HepG2 (cell line): ENCODE results near the gene UGT1A7. TPM values are rescaled to one million over a fixed set of nuclear protein-coding genes. Genes with fewer than 3 reads are reported as not detected.

Experiments
- FOSL2 ChIP-seq: sonication (generic); formaldehyde crosslinking; IDR thresholded peaks from 2 replicates; pipeline ENCODE4 v1.4.0; 2020; ENCODE audit warnings: missing genetic modification reagents
- HMGA1 ChIP-seq: sonication (generic); formaldehyde crosslinking; conservative IDR thresholded peaks from 2 replicates; pipeline ENCODE4 v1.4.0; 2020; ENCODE audit warnings: missing genetic modification reagents
- MIER3 ChIP-seq: IDR thresholded peaks from 2 replicates; pipeline ENCODE4 v1.6.1; 2016; ENCODE audit warnings: missing compliant biosample characterization, borderline replicate concordance
- PHF21A ChIP-seq: sonication (generic); formaldehyde crosslinking; IDR thresholded peaks from 2 replicates; pipeline ENCODE4 v1.5.0; 2020; ENCODE audit warnings: mild to moderate bottlenecking, missing genetic modification reagents
- POLR2AphosphoS2 ChIP-seq: IDR thresholded peaks from 2 replicates; pipeline ENCODE4 v1.6.1; 2011; ENCODE audit warnings: low read depth, low read length, improper control_type of control experiment
- REL ChIP-seq: sonication (generic); formaldehyde crosslinking; conservative IDR thresholded peaks from 2 replicates; pipeline ENCODE4 v1.8.0; 2022; ENCODE audit warnings: mild to moderate bottlenecking, missing genetic modification reagents, moderate library complexity
- RELA ChIP-seq: sonication (generic); formaldehyde crosslinking; IDR thresholded peaks from 2 replicates; pipeline ENCODE4 v1.4.0; 2020; ENCODE audit warnings: missing genetic modification reagents
- RFXANK ChIP-seq: IDR thresholded peaks from 2 replicates; pipeline ENCODE4 v1.6.1; 2016
- STAG1 ChIP-seq: sonication (generic); formaldehyde crosslinking; IDR thresholded peaks from 2 replicates; pipeline ENCODE4 v1.4.0; 2020; ENCODE audit warnings: missing genetic modification reagents
- TBX2 ChIP-seq: sonication (generic); formaldehyde crosslinking; IDR thresholded peaks from 2 replicates; pipeline ENCODE4 v1.5.0; 2020; ENCODE audit warnings: missing genetic modification reagents, mild to moderate bottlenecking, borderline replicate concordance
- TCF7 ChIP-seq: sonication (generic); IDR thresholded peaks from 2 replicates; pipeline ENCODE4 v1.6.1; 2016; ENCODE audit warnings: antibody characterized with exemption, low read depth
- TEAD2 ChIP-seq: sonication (generic); formaldehyde crosslinking; IDR thresholded peaks from 2 replicates; pipeline ENCODE4 v1.9.0; 2021; ENCODE audit warnings: missing genetic modification reagents
- YEATS2 ChIP-seq: sonication (generic); formaldehyde crosslinking; IDR thresholded peaks from 2 replicates; pipeline ENCODE4 v1.4.0; 2020; ENCODE audit warnings: missing genetic modification reagents, borderline replicate concordance
- ZNF251 ChIP-seq: sonication (generic); formaldehyde crosslinking; IDR thresholded peaks from 2 replicates; pipeline ENCODE4 v1.9.0; 2021; ENCODE audit warnings: mild to moderate bottlenecking, missing genetic modification reagents
- ZNF253 ChIP-seq: sonication (generic); formaldehyde crosslinking; IDR thresholded peaks from 2 replicates; pipeline ENCODE4 v1.8.0; 2022; ENCODE audit warnings: mild to moderate bottlenecking, missing genetic modification reagents, borderline replicate concordance
- ZNF292 ChIP-seq: sonication (generic); formaldehyde crosslinking; IDR thresholded peaks from 2 replicates; pipeline ENCODE4 v1.8.1; 2022; ENCODE audit warnings: mild to moderate bottlenecking, low read depth, missing genetic modification reagents, borderline replicate concordance
- ZNF614 ChIP-seq: IDR thresholded peaks from 2 replicates; pipeline ENCODE4 v1.6.1; 2018; ENCODE audit warnings: missing biosample characterization, missing genetic modification reagents, inconsistent platforms, borderline replicate concordance
- ZNF703 ChIP-seq: sonication (generic); formaldehyde crosslinking; IDR thresholded peaks from 2 replicates; pipeline ENCODE4 v1.5.1; 2020; ENCODE audit warnings: missing genetic modification reagents, mild to moderate bottlenecking, moderate library complexity, borderline replicate concordance
- ZNF749 ChIP-seq: sonication (generic); formaldehyde crosslinking; IDR thresholded peaks from 2 replicates; pipeline ENCODE4 v1.8.0; 2022; ENCODE audit warnings: mild to moderate bottlenecking, missing genetic modification reagents, moderate library complexity, borderline replicate concordance
- ZNF772 ChIP-seq: sonication (generic); formaldehyde crosslinking; IDR thresholded peaks from 2 replicates; pipeline ENCODE4 v1.5.0; 2020; ENCODE audit warnings: mild to moderate bottlenecking, missing genetic modification reagents
- polyA plus RNA-seq, 8 experiments: library from polyadenylated mRNA; depleted of rRNA in 3 of 8; stranded (reverse) in 7 of 8; unstranded in 1 of 8; fragments of >200 nt; fragmentation: Illumina TruSeq in 4 of 8; extraction: Trizol in 4 of 8; gene quantifications; 2 replicates each; pipeline versions ENCODE4 v1.2.1 to v1.2.3, GENCODE V29; 2011 to 2016; ENCODE audit warnings: low read depth in 4 of 8, missing spikeins in 1 of 8, mixed read lengths in 1 of 8; ENCODE audit not compliant: insufficient read depth in 1 of 8
- total RNA-seq, 5 experiments: library from RNA; depleted of rRNA; stranded (reverse); fragments of >200 nt; fragmentation: Illumina TruSeq; extraction: Trizol; gene quantifications; 2 replicates each; pipeline ENCODE4 v1.2.3, GENCODE V29; 2016; ENCODE audit warnings: low read depth in 1 of 5
- TF ChIP-seq, protein P1 (sequence below): sonication (generic); formaldehyde crosslinking; IDR thresholded peaks from 2 replicates; pipeline ENCODE4 v1.4.0; 2020; ENCODE audit warnings: missing genetic modification reagents
- TF ChIP-seq, protein P2 (sequence below): sonication (generic); formaldehyde crosslinking; IDR thresholded peaks from 2 replicates; pipeline ENCODE4 v1.4.0; 2020; ENCODE audit warnings: mild to moderate bottlenecking, missing genetic modification reagents
- TF ChIP-seq, protein P3 (sequence below): sonication (generic); formaldehyde crosslinking; IDR thresholded peaks from 2 replicates; pipeline ENCODE4 v1.8.1; 2023; ENCODE audit warnings: mild to moderate bottlenecking, moderate library complexity, missing genetic modification reagents
- TF ChIP-seq, protein P4 (sequence below): sonication (generic); formaldehyde crosslinking; IDR thresholded peaks from 2 replicates; pipeline ENCODE4 v1.5.0; 2020; ENCODE audit warnings: missing genetic modification reagents, mild to moderate bottlenecking, borderline replicate concordance
- TF ChIP-seq, protein P5 (sequence below): sonication (generic); formaldehyde crosslinking; IDR thresholded peaks from 2 replicates; pipeline ENCODE4 v1.8.1; 2023; ENCODE audit warnings: mild to moderate bottlenecking, missing genetic modification reagents
- TF ChIP-seq, protein P6 (sequence below): IDR thresholded peaks from 2 replicates; pipeline ENCODE4 v1.6.1; 2012; ENCODE audit warnings: inconsistent platforms

The UGT1A7 gene
- total and polyA plus RNA-seq, 2 of the 13 experiments (the other 11 are each of a cell fraction or from before 2014, with no cell fraction given), result not detected

DNA sequence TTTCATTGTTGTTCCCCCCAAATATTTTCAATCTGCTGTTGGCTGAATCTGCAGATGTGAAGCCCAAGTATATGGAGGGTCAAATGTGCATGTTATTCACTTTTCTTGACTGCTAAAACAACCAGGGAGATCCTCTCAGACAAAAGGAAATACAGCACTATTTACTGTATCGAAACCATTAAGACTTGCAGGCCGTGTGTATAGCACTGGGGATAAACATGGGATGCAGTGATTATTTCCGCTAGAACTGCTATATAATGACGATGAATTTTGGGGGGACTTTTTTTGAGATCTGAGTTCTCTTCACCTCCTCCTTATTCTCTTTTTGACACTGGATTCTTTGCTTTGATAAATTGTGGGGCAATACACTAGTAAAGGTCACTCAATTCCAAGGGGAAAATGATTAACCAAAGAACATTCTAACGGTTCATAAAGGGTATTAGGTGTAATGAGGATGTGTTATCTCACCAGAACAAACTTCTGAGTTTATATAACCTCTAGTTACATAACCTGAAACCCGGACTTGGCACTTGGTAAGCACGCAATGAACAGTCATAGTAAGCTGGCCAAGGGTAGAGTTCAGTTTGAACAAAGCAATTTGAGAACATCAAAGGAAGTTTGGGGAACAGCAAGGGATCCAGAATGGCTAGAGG, 74.9 kb downstream of the UGT1A7 start (continued):
- TF ChIP-seq YEATS2 (CRISPR knock-in tag), result peak; percentile 43; the same call in 1 of the 2 replicates
- no peak for TF ChIP-seq RELA (CRISPR knock-in tag)
- TF ChIP-seq ZNF703, result peak; percentile 99
- TF ChIP-seq, protein P1, sequence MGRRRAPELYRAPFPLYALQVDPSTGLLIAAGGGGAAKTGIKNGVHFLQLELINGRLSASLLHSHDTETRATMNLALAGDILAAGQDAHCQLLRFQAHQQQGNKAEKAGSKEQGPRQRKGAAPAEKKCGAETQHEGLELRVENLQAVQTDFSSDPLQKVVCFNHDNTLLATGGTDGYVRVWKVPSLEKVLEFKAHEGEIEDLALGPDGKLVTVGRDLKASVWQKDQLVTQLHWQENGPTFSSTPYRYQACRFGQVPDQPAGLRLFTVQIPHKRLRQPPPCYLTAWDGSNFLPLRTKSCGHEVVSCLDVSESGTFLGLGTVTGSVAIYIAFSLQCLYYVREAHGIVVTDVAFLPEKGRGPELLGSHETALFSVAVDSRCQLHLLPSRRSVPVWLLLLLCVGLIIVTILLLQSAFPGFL (CRISPR knock-in tag), result no peak
- TF ChIP-seq, protein P2, sequence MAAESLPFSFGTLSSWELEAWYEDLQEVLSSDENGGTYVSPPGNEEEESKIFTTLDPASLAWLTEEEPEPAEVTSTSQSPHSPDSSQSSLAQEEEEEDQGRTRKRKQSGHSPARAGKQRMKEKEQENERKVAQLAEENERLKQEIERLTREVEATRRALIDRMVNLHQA (CRISPR knock-in tag), result no peak
- peak; percentile 88 for TF ChIP-seq PHF21A (CRISPR knock-in tag)
- peak; percentile 91 for TF ChIP-seq ZNF772
- TF ChIP-seq TBX2 (CRISPR knock-in tag), result peak; percentile 100
- peak; percentile 90 for TF ChIP-seq FOSL2 (CRISPR knock-in tag)
- TF ChIP-seq, protein P3, sequence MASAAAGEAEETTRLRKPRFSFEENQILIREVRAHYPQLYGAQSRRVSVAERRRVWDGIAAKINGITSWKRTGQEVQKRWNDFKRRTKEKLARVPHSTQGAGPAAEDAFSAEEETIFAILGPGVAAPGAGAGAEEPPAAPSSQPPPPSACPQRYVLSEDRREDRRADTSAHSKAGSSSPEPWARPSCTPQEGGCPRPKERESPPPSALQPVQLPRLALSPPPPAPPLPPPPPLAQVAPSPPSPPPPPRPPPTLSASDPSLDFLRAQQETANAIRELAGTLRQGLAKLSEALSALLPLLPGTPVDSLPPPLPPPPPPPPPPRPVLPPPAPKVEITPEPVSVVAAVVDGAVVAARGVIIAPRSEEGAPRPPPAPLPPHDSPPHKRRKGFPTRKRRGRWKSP (CRISPR knock-in tag), result peak; percentile 60; the same call in 1 of the 2 replicates
- no peak for TF ChIP-seq POLR2AphosphoS2
- TF ChIP-seq MIER3 (CRISPR knock-in tag), result peak; percentile 77; the same call in 1 of the 2 replicates
- TF ChIP-seq ZNF253 (CRISPR knock-in tag), result no peak
- no peak for TF ChIP-seq TEAD2 (CRISPR knock-in tag)
- no peak for TF ChIP-seq ZNF251 (CRISPR knock-in tag)
- TF ChIP-seq, protein P4, sequence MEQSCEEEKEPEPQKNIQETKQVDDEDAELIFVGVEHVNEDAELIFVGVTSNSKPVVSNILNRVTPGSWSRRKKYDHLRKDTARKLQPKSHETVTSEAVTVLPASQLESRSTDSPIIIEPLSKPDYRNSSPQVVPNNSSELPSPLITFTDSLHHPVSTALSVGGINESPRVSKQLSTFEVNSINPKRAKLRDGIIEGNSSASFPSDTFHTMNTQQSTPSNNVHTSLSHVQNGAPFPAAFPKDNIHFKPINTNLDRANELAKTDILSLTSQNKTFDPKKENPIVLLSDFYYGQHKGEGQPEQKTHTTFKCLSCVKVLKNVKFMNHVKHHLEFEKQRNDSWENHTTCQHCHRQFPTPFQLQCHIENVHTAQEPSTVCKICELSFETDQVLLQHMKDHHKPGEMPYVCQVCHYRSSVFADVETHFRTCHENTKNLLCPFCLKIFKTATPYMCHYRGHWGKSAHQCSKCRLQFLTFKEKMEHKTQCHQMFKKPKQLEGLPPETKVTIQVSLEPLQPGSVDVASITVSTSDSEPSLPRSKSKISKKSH, result no peak
- no peak for TF ChIP-seq STAG1
- no peak for TF ChIP-seq HMGA1 (CRISPR knock-in tag)
- TF ChIP-seq ZNF749 (CRISPR knock-in tag), result no peak
- no peak for TF ChIP-seq REL (CRISPR knock-in tag)
- peak; percentile 100 for TF ChIP-seq TCF7
- peak; percentile 89 for TF ChIP-seq ZNF614 (CRISPR knock-in tag)
- TF ChIP-seq RFXANK (CRISPR knock-in tag), result no peak
- TF ChIP-seq, protein P5, sequence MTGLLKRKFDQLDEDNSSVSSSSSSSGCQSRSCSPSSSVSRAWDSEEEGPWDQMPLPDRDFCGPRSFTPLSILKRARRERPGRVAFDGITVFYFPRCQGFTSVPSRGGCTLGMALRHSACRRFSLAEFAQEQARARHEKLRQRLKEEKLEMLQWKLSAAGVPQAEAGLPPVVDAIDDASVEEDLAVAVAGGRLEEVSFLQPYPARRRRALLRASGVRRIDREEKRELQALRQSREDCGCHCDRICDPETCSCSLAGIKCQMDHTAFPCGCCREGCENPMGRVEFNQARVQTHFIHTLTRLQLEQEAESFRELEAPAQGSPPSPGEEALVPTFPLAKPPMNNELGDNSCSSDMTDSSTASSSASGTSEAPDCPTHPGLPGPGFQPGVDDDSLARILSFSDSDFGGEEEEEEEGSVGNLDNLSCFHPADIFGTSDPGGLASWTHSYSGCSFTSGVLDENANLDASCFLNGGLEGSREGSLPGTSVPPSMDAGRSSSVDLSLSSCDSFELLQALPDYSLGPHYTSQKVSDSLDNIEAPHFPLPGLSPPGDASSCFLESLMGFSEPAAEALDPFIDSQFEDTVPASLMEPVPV, result no peak
- no peak for TF ChIP-seq ZNF292
- TF ChIP-seq, protein P6, sequence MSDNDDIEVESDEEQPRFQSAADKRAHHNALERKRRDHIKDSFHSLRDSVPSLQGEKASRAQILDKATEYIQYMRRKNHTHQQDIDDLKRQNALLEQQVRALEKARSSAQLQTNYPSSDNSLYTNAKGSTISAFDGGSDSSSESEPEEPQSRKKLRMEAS, result peak; percentile 68
